Astrocyte (in vitro differentiated cells and primary cell): ENCODE data around the gene IQSEC3. TPM values are rescaled to one million over a fixed set of nuclear protein-coding genes. Genes with fewer than 3 reads are reported as not detected.

Experiments used
- DNase-seq: peaks from one replicate; pipeline ENCODE4 v3.0.0-alpha.2; 2010; ENCODE audit warnings: low read depth
- FAIRE-seq: peaks from 2 replicates; lab custom pipeline; 2011; peaks lifted over from hg19 to GRCh38; lab: Jason Lieb, UNC
- H2AFZ ChIP-seq: 2 replicates; pipeline ENCODE4 v1.6.0; 2012; ENCODE audit warnings: low read depth, low read length, inconsistent platforms
- H3K27ac ChIP-seq: 2 replicates; pipeline ENCODE4 v1.5.1; 2011; ENCODE audit warnings: low read depth, low read length, inconsistent platforms
- H3K27me3 ChIP-seq: 2 replicates; pipeline ENCODE4 v1.6.0; 2011; ENCODE audit warnings: low read length, inconsistent platforms; ENCODE audit not compliant: insufficient read depth
- H3K36me3 ChIP-seq: 2 replicates; pipeline ENCODE4 v1.5.1; 2011; ENCODE audit warnings: low read length, inconsistent platforms; ENCODE audit not compliant: insufficient read depth
- H3K4me1 ChIP-seq: 2 replicates; pipeline ENCODE4 v1.5.1; 2011; ENCODE audit warnings: low read length, inconsistent platforms; ENCODE audit not compliant: insufficient read depth
- H3K4me2 ChIP-seq: 2 replicates; pipeline ENCODE4 v1.6.0; 2012; ENCODE audit warnings: low read length, inconsistent platforms
- H3K4me3 ChIP-seq: 2 replicates; pipeline ENCODE4 v1.5.1; 2011; ENCODE audit warnings: low read depth, mild to moderate bottlenecking, low read length, inconsistent platforms; ENCODE audit not compliant: insufficient read depth
- H3K79me2 ChIP-seq: 2 replicates; pipeline ENCODE4 v1.6.0; 2012; ENCODE audit warnings: mild to moderate bottlenecking, low read length, inconsistent platforms; ENCODE audit not compliant: insufficient read depth
- H3K9ac ChIP-seq: 2 replicates; pipeline ENCODE4 v1.6.0; 2012; ENCODE audit warnings: mild to moderate bottlenecking, low read length, inconsistent platforms
- H3K9me3 ChIP-seq: 2 replicates; pipeline ENCODE4 v1.5.1; 2012; ENCODE audit warnings: low read depth, mild to moderate bottlenecking, low read length, inconsistent platforms; ENCODE audit not compliant: insufficient read depth
- H4K20me1 ChIP-seq: 2 replicates; pipeline ENCODE4 v1.6.0; 2012; ENCODE audit warnings: low read length, inconsistent platforms; ENCODE audit not compliant: insufficient read depth
- H3K27ac Mint-ChIP-seq: one replicate; pipeline ENCODE4 v1.8.0; 2021; ENCODE audit warnings: mild to moderate bottlenecking, mixed read lengths; ENCODE audit not compliant: unreplicated experiment
- H3K27me3 Mint-ChIP-seq: one replicate; pipeline ENCODE4 v1.8.0; 2021; ENCODE audit warnings: low read depth, mixed read lengths; ENCODE audit not compliant: unreplicated experiment
- H3K36me3 Mint-ChIP-seq: one replicate; pipeline ENCODE4 v1.8.0; 2021; ENCODE audit warnings: low read depth, mixed read lengths; ENCODE audit not compliant: unreplicated experiment
- H3K4me1 Mint-ChIP-seq: one replicate; pipeline ENCODE4 v1.8.0; 2021; ENCODE audit warnings: low read depth, mixed read lengths; ENCODE audit not compliant: unreplicated experiment
- H3K4me3 Mint-ChIP-seq: one replicate; pipeline ENCODE4 v1.8.0; 2021; ENCODE audit warnings: mild to moderate bottlenecking, moderate library complexity, mixed read lengths; ENCODE audit not compliant: unreplicated experiment
- H3K9me3 Mint-ChIP-seq: one replicate; pipeline ENCODE4 v1.8.0; 2021; ENCODE audit warnings: mild to moderate bottlenecking, mixed read lengths; ENCODE audit not compliant: unreplicated experiment
- EZH2 ChIP-seq: IDR thresholded peaks from 2 replicates; pipeline ENCODE4 v1.6.1; 2012; ENCODE audit warnings: mild to moderate bottlenecking, low read length, inconsistent platforms; ENCODE audit not compliant: insufficient read depth
- total RNA-seq: library from RNA; stranded (reverse); gene quantifications from 2 replicates; pipeline ENCODE4 v1.2.1, GENCODE V29; 2021
- TF ChIP-seq, protein P1 (sequence below): IDR thresholded peaks from 2 replicates; pipeline ENCODE4 v1.5.1; 2011; ENCODE audit warnings: low read depth, mild to moderate bottlenecking, inconsistent platforms, low read length, moderate library complexity; ENCODE audit not compliant: insufficient read depth

IQSEC3 gene
- total RNA-seq, 1 donor from 2014 or later, result 0.34 TPM

DNA sequence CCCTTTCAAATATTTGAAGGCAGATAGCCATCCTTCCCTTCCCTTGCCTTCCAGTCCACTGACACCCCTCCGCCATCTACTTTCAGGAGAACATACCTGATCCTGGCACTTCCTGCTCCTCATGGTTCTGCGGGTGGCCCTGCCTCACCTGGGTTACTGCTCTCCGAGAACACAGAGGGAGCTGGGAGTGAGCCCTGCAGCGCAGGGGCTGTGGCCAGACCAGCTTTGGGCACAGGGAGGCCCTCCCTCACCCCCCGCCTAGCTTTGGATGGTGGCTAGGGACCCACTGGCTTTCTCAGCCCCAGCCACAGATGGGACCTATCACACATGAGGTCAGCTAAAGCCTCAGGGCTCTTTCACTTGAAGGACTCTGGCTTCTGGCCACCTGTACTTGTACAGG, 12.4 kb downstream of the IQSEC3 start:
- no peak overlapping the region for H3K4me3 Mint-ChIP-seq
- Histone ChIP-seq H3K4me3 (no peak overlapping the region), H3K79me2 (no peaks in the 10 kb centered on the region), H3K9me3 (no peaks in the 10 kb centered on the region), H3K27me3 (peaks cover 46% of the 10 kb centered on the region), H3K4me1 (peaks cover 3% of the 10 kb centered on the region), H2AFZ (no peak overlapping the region), H3K36me3 (no peaks in the 10 kb centered on the region), H3K27ac (no peak overlapping the region), H3K4me2 (no peak overlapping the region), H3K9ac (no peak overlapping the region), H4K20me1 (no peaks in the 10 kb centered on the region)
- peaks cover 2% of the 10 kb centered on the region for H3K9me3 Mint-ChIP-seq
- H3K4me1 Mint-ChIP-seq, result peaks cover 4% of the 10 kb centered on the region
- H3K36me3 Mint-ChIP-seq, result peaks cover 2% of the 10 kb centered on the region
- DNase-seq (no peak), FAIRE-seq (no peak)
- H3K27me3 Mint-ChIP-seq, result peaks cover 77% of the 10 kb centered on the region
- no peak overlapping the region for H3K27ac Mint-ChIP-seq
- TF ChIP-seq EZH2, result no peak
- TF ChIP-seq, protein P1, sequence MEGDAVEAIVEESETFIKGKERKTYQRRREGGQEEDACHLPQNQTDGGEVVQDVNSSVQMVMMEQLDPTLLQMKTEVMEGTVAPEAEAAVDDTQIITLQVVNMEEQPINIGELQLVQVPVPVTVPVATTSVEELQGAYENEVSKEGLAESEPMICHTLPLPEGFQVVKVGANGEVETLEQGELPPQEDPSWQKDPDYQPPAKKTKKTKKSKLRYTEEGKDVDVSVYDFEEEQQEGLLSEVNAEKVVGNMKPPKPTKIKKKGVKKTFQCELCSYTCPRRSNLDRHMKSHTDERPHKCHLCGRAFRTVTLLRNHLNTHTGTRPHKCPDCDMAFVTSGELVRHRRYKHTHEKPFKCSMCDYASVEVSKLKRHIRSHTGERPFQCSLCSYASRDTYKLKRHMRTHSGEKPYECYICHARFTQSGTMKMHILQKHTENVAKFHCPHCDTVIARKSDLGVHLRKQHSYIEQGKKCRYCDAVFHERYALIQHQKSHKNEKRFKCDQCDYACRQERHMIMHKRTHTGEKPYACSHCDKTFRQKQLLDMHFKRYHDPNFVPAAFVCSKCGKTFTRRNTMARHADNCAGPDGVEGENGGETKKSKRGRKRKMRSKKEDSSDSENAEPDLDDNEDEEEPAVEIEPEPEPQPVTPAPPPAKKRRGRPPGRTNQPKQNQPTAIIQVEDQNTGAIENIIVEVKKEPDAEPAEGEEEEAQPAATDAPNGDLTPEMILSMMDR, result no peak

DNA sequence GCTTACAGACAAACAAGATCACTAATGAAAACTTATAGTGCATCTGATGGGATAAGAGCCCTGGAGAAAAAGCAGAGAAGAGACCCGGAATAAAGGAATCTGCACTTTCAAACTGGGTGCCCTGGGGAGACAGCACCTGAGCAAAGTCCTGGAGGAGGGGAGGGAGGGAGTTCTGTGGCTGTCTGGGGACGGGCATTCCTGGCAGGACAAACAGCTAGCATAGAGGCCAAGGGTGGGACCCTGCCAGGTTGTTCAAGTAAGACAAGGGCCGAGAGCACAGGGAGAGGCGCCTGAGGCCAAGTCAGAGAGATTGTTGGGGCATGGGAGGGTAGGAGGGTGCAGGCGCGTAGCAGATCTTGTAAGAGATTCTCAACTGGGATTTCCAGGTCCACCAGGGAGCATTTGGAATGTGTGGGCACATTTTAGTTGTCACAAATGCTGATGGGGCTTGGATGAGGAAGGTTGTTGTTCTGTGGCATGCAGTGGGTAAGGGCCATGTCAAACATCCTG, 14.2 kb downstream of the IQSEC3 start:
- no peaks in the 10 kb centered on the region for H4K20me1 ChIP-seq
- no peak for FAIRE-seq
- no peak overlapping the region for H3K4me2 ChIP-seq
- Mint-ChIP-seq H3K4me3 (no peak overlapping the region), H3K36me3 (peaks cover 2% of the 10 kb centered on the region), H3K27ac (no peak overlapping the region), H3K27me3 (peaks cover 73% of the 10 kb centered on the region), H3K9me3 (peaks cover 2% of the 10 kb centered on the region), H3K4me1 (peaks cover 4% of the 10 kb centered on the region)
- H3K27me3 ChIP-seq, result peaks cover 45% of the 10 kb centered on the region
- H3K4me3 ChIP-seq, result no peak overlapping the region
- no peak for DNase-seq
- no peaks in the 10 kb centered on the region for H3K36me3 ChIP-seq
- no peak overlapping the region for H3K9ac ChIP-seq
- peaks cover 3% of the 10 kb centered on the region for H3K4me1 ChIP-seq
- H2AFZ ChIP-seq, result no peak overlapping the region
- no peak overlapping the region for H3K27ac ChIP-seq
- H3K9me3 ChIP-seq, result no peaks in the 10 kb centered on the region
- no peaks in the 10 kb centered on the region for H3K79me2 ChIP-seq
- no peak for TF ChIP-seq EZH2
- TF ChIP-seq, protein P1, result no peak

DNA sequence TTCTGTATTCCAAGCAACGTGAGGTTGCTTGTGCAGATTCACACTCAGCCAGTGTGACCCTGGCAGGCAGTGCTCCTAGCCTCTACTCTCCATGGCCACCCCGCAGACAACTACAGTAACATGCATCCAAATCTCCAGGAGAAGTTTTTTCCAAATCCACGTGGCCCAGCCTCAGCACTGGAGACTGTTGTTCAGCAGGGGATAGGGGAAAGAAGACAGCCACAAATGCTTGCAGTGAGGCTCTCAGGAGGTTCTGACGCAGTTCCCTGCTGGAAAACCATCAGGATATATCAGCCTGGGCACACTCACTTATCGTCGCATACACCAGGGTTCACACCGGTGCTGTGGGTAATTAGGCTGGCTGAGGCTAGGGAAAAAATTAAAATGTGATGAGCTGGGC, 16.2 kb downstream of the IQSEC3 start:
- Histone ChIP-seq H3K4me3 (no peak overlapping the region), H3K9me3 (no peaks in the 10 kb centered on the region), H4K20me1 (no peaks in the 10 kb centered on the region), H3K4me1 (peaks cover 5% of the 10 kb centered on the region), H3K27me3 (peaks cover 45% of the 10 kb centered on the region), H3K36me3 (no peaks in the 10 kb centered on the region), H3K27ac (no peak overlapping the region), H3K79me2 (no peaks in the 10 kb centered on the region), H3K9ac (no peak overlapping the region), H2AFZ (no peak overlapping the region), H3K4me2 (no peak overlapping the region)
- Mint-ChIP-seq H3K4me3 (no peak overlapping the region), H3K4me1 (peaks cover 4% of the 10 kb centered on the region), H3K9me3 (peaks cover 5% of the 10 kb centered on the region), H3K27me3 (peaks cover 62% of the 10 kb centered on the region), H3K36me3 (no peaks in the 10 kb centered on the region), H3K27ac (no peak overlapping the region)
- FAIRE-seq (no peak), DNase-seq (no peak)
- TF ChIP-seq, protein P1, result no peak
- no peak for TF ChIP-seq EZH2
